ENCODE results near the gene YWHAG. TPM values are rescaled to one million over a fixed set of nuclear protein-coding genes. Genes with fewer than 3 reads are reported as not detected.
A peak's percentile ranks its signal among the peaks of the same experiment; 100 is the strongest.
"Not testable (repeated sequence)": the region's sequence is repeated elsewhere in the genome, so short reads cannot be mapped to it uniquely, and the experiment has no call there.

Gene YWHAG
- total RNA-seq, 1 experiment from 2014 or later: 192 TPM

- TF ChIP-seq, protein P1, sequence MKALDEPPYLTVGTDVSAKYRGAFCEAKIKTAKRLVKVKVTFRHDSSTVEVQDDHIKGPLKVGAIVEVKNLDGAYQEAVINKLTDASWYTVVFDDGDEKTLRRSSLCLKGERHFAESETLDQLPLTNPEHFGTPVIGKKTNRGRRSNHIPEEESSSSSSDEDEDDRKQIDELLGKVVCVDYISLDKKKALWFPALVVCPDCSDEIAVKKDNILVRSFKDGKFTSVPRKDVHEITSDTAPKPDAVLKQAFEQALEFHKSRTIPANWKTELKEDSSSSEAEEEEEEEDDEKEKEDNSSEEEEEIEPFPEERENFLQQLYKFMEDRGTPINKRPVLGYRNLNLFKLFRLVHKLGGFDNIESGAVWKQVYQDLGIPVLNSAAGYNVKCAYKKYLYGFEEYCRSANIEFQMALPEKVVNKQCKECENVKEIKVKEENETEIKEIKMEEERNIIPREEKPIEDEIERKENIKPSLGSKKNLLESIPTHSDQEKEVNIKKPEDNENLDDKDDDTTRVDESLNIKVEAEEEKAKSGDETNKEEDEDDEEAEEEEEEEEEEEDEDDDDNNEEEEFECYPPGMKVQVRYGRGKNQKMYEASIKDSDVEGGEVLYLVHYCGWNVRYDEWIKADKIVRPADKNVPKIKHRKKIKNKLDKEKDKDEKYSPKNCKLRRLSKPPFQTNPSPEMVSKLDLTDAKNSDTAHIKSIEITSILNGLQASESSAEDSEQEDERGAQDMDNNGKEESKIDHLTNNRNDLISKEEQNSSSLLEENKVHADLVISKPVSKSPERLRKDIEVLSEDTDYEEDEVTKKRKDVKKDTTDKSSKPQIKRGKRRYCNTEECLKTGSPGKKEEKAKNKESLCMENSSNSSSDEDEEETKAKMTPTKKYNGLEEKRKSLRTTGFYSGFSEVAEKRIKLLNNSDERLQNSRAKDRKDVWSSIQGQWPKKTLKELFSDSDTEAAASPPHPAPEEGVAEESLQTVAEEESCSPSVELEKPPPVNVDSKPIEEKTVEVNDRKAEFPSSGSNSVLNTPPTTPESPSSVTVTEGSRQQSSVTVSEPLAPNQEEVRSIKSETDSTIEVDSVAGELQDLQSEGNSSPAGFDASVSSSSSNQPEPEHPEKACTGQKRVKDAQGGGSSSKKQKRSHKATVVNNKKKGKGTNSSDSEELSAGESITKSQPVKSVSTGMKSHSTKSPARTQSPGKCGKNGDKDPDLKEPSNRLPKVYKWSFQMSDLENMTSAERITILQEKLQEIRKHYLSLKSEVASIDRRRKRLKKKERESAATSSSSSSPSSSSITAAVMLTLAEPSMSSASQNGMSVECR (CRISPR knock-in tag; IDR thresholded peaks at IDR 0.05; ENCODE audit: borderline replicate concordance): 0 out of 2 replicates have a peak, but pooled peaks have one; percentile 62
- TF ChIP-seq TEAD1 (CRISPR knock-in tag; IDR thresholded peaks at IDR 0.05): peak; percentile 94
- TF ChIP-seq, protein P2, sequence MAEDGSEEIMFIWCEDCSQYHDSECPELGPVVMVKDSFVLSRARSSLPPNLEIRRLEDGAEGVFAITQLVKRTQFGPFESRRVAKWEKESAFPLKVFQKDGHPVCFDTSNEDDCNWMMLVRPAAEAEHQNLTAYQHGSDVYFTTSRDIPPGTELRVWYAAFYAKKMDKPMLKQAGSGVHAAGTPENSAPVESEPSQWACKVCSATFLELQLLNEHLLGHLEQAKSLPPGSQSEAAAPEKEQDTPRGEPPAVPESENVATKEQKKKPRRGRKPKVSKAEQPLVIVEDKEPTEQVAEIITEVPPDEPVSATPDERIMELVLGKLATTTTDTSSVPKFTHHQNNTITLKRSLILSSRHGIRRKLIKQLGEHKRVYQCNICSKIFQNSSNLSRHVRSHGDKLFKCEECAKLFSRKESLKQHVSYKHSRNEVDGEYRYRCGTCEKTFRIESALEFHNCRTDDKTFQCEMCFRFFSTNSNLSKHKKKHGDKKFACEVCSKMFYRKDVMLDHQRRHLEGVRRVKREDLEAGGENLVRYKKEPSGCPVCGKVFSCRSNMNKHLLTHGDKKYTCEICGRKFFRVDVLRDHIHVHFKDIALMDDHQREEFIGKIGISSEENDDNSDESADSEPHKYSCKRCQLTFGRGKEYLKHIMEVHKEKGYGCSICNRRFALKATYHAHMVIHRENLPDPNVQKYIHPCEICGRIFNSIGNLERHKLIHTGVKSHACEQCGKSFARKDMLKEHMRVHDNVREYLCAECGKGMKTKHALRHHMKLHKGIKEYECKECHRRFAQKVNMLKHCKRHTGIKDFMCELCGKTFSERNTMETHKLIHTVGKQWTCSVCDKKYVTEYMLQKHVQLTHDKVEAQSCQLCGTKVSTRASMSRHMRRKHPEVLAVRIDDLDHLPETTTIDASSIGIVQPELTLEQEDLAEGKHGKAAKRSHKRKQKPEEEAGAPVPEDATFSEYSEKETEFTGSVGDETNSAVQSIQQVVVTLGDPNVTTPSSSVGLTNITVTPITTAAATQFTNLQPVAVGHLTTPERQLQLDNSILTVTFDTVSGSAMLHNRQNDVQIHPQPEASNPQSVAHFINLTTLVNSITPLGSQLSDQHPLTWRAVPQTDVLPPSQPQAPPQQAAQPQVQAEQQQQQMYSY (CRISPR knock-in tag; IDR thresholded peaks at IDR 0.05): peak; percentile 64
- no peak; the same call in 1 of the 2 replicates for TF ChIP-seq MAX (CRISPR knock-in tag; IDR thresholded peaks at IDR 0.05)
- no peak for TF ChIP-seq USF2 (CRISPR knock-in tag; IDR thresholded peaks at IDR 0.05)
Measured at GRCh38 chr7:76314042-76314721, 44.6 kb downstream of the YWHAG start (continued).

GRCh38 chr7:76311838-76312237, 47.0 kb downstream of the YWHAG start:
- H3K4me1 Mint-ChIP-seq; H3K9me3 Mint-ChIP-seq; H3K36me3 Mint-ChIP-seq; H3K27me3 Mint-ChIP-seq (ENCODE audit: low read depth); H3K27ac Mint-ChIP-seq; ATAC-seq; DNase-seq (ENCODE audit: low spot score); H3K4me3 Mint-ChIP-seq: not testable (repeated sequence)
- ChIA-PET CTCF (interaction anchor here (0.6 to 4.3 kb wide), 6 partner anchors 9 to 291 kb away, joined by 3 to 90 read pairs (median 3); no protein-coding TSS in a partner anchor), POLR2A (interaction anchor here (0.7 kb wide), 3 partner anchors 17 to 75 kb away, joined by 3 to 8 read pairs (median 6); partner anchors contain the start of gene YWHAG)

DNA sequence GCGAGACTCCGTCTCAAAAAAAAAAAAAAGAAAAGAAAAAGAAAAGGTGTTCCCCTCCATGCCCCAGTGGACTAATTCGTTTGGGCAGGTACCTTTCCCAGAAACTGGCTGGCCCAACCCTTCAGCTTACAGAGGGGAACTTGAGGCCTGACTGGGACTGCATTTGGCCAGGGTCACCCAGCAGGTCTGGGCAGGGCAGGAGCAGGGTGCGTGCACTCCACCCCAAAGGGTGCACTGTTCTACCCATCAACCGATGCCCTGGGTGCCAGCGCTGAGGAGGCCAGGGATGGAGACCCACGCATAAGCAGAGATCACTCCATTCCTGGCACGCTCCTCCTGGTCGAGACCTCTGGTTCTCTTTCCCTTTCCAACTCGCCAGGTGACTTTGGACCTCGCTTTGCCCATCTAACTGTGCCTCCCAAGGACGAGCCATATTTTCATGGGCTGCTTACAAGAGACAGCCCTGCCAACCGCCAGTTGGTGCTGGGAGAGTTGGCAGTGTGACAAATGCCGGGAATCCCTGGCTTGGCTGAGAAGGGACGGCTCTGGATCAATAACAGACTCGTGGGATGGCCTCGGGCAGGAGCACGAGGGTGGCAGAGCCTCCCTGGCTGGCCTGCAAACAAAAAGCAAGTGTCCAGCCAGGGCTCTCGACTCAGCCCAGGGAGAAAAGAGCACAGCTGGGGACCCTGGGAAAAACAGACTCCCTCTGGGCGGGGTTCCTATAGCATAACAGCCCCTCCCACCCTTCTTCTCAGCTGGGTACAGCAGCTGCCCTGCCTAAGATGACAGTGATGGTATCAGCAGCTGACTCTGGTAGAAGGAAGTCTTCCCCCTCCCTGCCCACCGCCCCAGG, 48.5 kb downstream of the YWHAG start:
- H3K9me3 Mint-ChIP-seq: peaks cover 5% of the 10 kb centered on the region; the same call in 1 of the 2 replicates
- H3K36me3 Mint-ChIP-seq: no peaks in the 10 kb centered on the region; the same call in 1 of the 2 replicates
- CTCF ChIA-PET: interaction anchor here (0.9 to 1.2 kb wide), 2 partner anchors 11 to 48 kb away, joined by 3 to 5 read pairs; no protein-coding TSS in a partner anchor
- DNase-seq (ENCODE audit: low spot score) (no peak), ATAC-seq (no peak)
- POLR2A ChIA-PET: interaction anchor here (0.6 kb wide), 1 partner anchor 80 kb away, joined by 3 read pairs; no protein-coding TSS in a partner anchor
- H3K27me3 Mint-ChIP-seq (ENCODE audit: low read depth): no peaks in the 10 kb centered on the region
- H3K27ac Mint-ChIP-seq: no peak overlapping the region
- no peak overlapping the region for H3K4me3 Mint-ChIP-seq
- peaks cover 15% of the 10 kb centered on the region for H3K4me1 Mint-ChIP-seq
- no peak for TF ChIP-seq SOX15 (CRISPR knock-in tag; IDR thresholded peaks at IDR 0.05)
- no peak for TF ChIP-seq ZSCAN18 (CRISPR knock-in tag; IDR thresholded peaks at IDR 0.05)
- TF ChIP-seq ZNF232 (CRISPR knock-in tag; IDR thresholded peaks at IDR 0.05): no peak
- TF ChIP-seq NR1H2 (CRISPR knock-in tag; IDR thresholded peaks at IDR 0.05): no peak
- no peak for TF ChIP-seq FOXK1 (CRISPR knock-in tag; IDR thresholded peaks at IDR 0.05)
- TF ChIP-seq, protein P3, sequence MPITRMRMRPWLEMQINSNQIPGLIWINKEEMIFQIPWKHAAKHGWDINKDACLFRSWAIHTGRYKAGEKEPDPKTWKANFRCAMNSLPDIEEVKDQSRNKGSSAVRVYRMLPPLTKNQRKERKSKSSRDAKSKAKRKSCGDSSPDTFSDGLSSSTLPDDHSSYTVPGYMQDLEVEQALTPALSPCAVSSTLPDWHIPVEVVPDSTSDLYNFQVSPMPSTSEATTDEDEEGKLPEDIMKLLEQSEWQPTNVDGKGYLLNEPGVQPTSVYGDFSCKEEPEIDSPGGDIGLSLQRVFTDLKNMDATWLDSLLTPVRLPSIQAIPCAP (CRISPR knock-in tag; IDR thresholded peaks at IDR 0.05): no peak
- no peak for TF ChIP-seq CTCF (IDR thresholded peaks at IDR 0.05)
- TF ChIP-seq ZNF425 (CRISPR knock-in tag; conservative IDR thresholded peaks at IDR 0.05): no peak
